NCI-H82 treated with DMSO at 0.1 percent for 48 hours (cell line): ENCODE measurements around the gene TSPAN32.

Experiments
- DNase-seq: peaks from one replicate; lab custom pipeline; 2025; ENCODE audit not compliant: unreplicated experiment; lab: John Stamatoyannopoulos, UW

Gene TSPAN32, protein sequence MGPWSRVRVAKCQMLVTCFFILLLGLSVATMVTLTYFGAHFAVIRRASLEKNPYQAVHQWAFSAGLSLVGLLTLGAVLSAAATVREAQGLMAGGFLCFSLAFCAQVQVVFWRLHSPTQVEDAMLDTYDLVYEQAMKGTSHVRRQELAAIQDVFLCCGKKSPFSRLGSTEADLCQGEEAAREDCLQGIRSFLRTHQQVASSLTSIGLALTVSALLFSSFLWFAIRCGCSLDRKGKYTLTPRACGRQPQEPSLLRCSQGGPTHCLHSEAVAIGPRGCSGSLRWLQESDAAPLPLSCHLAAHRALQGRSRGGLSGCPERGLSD

DNA sequence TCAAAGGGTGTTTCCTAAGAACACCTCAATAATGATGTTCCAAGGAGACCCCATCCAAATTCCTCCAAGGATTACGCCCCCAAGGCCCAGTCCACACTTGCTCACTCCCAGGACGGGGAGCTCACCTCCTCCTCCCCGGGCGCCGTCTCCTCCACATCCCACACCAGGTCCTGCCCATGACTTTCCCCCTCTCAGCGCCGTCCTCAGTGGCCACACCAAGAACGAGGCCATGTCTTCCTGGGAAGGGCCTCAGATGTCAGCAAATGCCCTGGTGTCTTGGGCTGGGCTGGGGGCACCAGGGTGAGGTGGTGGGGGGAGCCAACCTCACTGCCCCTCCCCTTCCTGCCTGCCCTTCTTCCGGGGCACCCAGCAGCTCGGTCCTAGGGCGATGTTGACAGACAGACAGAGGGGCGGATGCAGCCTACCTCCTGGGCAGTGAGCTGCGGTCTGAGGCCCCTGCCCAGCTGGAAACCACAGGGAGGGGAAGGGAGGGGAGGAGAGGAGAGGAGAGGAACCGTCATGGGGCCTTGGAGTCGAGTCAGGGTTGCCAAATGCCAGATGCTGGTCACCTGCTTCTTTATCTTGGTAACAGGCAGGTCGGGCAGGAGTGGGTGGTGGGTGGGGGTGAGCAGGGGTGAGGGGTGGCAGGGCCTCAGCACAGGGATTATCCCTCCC, at the start of gene TSPAN32, which contains the start of gene C11orf21:
TSS of gene TSPAN32 (plus strand) at position 383 of the 675 bp plus-strand sequence. CDS start at position 520, 137 bp downstream.
TSS of gene C11orf21 (minus strand) at position 288 of the 675 bp plus-strand sequence. CDS start at position 178, 110 bp downstream.
- DNase-seq = no peak

DNA sequence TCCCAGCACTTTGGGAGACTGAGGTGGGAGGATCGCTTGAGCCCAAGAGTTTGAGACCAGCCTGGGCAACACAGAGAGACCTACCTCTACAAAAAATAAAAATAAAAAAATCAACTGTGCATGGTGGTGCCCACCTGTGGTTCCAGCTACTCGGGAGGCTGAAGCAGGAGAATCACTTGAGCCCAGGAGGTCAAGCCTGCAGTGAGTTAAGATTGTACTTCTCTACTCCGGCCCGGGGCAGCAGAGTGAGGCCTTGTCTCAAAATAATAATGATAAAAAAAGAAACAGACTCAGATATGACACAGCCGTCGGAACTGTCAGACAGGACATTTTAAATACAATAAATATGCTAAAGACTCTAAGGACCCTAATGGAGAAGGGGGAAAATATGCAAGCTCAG, 49.8 kb upstream of the TSPAN32 start:
- DNase-seq = no peak

DNA sequence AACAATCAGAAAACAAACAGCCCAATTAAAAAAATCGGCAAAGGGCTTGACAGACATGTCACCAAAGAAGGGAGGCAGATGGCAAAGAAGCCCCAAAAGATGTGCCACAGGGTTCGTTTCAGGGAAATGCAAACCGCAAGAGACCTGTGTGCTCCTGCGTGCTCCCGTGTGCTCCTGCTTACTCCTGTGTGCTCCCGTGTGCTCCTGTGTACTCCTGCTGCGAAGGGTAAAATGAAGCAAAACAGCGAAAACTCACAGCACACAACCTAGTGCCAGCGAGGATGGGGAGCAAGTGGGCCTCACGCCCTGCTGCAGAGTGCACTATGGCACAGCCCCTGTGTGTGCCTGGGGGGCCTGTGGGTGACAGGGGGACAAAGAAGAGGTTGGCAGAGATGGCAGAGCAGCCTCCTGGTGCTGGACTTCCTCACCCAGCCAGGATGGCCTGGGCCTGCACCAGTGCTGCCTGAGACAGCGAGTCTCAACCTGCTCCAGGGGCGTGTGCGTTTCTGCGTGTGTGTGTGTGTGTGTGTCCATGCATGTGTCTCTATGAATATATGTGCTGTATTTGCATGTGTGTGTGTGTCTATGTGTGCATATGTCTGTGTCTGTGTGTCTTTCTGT, 45.4 kb upstream of the TSPAN32 start:
- no peak for DNase-seq

DNA sequence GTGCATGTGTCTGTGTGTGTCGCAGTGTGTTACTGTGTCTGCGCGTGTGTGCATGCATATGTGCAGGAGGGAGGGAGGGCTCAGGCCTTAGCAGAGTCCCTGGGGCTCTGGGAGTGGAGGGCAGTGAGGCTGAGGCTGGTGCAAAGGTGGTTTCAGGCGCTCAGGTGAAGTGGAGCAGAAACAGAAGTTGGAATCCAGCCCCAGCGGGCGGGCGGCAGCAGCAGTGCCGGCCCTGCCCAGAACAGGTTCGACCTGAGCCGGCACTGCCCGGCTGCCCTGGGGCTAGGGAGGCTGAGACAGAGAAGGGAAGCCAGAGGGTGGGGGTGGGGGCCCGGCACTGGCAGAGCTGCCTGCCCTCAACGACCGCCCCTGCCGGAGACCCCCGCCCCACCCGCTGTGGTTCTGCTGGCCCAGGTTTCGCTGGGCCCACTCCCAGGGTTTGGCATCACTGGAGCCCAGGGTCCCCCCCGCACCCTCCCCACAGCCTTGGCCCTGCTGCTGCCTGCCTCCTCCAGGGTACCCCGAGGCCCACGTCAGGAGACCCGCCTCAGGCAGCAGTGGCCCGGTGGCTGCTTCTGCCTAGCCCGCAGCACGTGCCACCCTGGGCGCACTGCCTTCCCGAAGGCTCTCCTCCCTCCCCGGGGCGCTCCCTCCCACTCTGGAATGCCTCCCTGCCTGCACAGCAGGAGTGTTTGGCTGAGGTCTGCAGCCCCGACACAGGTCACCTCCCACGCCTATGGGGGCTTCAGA, 44.7 kb upstream of the TSPAN32 start:
- no peak for DNase-seq

DNA sequence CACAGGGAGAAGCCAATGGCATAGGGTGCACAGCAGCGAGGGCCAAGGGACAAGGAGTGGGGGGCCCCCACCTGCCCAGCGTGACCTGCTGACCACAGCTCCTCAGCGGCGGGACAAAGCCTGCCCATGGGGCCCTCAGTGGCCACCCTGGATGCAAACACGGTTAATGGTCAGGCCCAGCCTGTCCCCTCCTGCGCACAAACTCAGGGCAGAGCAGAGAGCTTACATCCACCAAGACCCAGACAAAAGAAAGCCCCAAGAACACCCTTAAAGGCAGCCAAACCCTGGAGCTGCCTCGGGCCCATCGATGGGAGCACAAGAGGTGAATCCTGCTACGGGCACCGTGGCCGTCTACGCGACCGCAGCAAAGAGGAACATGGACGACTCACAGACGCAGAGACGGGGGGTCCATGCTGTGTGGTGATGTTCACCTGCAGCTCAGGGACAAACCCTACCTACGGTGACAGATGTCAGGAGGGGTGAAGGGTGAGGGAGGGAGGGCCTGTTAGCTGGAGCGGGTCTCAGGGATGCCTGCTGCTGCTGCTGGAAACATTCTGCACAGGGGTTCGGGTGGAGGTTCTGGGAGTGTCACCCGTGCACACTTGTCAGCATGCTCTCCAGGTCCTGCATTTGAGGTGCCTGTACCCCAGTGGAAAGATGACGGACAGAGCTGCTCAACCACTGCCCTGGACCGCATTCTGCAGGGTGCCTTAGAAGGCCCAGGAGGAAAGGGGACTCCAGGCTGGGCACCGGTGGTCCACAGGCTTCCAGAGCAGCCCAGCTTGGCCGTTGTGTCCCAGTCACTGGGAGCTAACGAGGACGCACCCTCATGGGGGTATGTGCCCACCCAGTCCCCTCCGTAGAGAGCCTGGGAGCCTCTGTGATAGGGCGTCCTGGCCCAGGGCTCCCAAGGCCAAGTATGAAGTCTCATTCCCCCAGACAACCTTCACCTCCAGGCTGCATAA, 43.0 kb upstream of the TSPAN32 start:
- no peak for DNase-seq

DNA sequence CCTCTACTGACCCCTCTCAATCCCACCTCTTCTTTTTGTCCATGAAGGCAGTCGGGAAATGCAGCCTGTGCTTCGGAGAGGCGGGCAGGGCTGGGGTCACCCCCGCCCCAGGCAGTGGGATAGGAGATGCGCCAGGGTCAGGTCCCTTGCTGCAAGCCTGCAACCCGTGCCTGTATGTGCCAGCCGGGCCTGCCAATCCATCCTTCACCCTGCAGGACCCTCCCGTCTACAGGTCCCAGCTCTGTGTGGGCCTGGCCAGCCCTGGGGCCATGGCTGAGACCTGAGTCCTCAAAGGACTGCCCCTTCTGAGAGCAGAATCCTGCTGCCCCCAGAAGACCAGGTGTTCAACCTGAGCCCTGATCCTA, 42.4 kb upstream of the TSPAN32 start:
- DNase-seq = no peak

DNA sequence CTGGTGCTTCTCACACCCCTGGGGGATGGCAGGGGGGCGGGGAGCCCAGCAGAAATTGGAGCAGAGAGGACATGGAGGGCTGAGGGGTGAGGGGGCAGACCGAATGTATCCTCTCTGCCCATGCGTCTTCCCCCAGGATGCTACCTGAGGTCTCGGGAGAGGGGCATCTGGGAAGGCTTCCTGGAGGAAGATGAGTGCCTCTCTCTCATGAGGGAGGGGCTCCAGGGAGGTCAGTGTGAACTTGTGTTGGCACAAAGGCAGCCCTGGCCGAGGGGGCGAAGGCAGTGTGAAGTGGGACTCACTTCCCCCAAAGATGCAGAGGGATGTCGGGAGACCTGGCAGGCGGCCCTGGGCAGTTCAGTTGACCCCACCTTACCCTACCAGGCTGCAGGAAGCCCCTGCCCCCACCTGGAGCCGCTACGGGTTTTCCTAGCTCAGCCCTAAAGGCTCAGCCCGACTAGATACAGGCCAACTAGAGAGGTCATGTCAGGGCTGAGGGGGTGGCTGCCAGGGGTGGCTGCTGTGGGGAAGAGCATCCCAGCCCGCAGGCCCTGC, 41.8 kb upstream of the TSPAN32 start:
- no peak for DNase-seq

DNA sequence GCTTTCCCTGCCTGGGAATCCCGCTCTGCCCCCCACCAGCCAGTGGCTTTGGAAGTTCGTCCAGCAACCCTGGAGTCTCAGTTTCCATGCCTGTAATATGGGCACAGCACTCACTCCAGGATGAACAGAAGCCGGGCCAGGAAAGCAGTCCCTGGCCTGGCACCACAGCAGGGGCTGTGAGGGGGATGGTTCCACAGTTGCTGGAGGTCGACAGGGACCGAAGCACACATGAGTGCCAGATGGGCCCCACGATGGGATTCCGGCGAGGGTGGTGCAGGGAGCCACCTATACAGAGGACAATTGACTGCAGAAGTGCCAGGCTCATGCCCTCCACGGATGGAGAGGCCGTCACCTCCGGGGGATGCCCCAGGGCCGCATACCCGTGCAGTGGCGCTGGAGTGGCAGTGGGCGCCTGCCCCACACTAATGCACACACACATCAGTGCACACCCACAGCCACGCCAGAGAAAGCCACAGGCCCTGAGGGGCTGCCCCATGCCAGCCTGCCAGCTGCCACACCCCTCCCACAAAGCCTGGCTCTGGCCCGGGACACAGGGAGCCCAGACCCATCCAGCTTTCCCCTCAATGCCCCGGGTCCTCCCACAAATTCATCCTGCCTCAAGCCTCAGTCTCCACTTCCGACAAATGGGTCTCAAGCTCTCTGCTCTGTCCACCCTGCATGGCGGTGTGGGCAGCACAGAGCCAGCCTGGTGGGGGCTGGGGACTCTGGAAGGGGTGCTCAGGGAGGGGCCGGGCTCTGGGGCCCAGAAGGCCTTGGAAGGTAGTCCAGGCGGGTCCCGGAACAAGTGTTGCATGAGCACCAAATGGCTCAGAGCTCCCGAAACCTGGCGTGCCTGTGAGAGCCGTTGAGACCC, 41.1 kb upstream of the TSPAN32 start:
- no peak for DNase-seq

DNA sequence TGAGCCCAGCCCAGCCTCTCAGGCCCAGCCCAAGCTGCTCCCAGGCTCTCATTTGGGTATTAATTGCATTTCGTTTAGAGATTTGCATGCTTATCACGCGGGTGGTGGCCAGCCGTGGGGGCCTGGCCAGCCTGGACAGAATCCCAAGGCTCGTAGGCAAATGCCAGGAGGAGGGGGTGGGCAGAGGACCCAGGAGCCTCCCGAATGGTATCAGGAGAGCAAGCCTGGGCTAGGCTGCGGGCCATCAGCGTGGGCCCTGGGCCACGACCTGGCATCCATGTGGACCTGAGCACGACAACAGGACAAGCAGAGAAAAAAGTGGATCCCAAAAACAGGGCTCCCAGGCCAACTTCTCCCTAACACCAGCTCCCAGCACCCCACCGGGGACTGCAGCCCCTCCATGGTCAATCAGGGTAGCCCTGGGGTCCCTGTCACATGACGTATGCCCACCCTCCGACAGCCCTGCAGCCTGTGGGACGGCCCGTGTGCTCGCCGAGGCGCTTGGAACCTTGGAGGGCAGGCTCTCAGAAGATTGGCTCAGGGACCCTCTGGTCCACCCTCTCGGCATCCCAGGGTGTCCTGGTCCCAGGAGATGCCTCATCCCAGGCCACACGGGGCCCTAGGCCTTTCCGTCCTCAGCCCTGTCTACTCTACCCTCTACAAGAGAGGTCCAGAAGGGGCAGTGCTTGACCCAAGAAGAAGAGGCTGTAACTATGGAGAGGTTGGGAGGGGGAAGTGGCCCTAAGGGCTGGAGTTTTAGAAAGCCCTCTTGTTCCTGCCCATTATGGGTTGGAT, 40.2 kb upstream of the TSPAN32 start:
- DNase-seq = no peak

DNA sequence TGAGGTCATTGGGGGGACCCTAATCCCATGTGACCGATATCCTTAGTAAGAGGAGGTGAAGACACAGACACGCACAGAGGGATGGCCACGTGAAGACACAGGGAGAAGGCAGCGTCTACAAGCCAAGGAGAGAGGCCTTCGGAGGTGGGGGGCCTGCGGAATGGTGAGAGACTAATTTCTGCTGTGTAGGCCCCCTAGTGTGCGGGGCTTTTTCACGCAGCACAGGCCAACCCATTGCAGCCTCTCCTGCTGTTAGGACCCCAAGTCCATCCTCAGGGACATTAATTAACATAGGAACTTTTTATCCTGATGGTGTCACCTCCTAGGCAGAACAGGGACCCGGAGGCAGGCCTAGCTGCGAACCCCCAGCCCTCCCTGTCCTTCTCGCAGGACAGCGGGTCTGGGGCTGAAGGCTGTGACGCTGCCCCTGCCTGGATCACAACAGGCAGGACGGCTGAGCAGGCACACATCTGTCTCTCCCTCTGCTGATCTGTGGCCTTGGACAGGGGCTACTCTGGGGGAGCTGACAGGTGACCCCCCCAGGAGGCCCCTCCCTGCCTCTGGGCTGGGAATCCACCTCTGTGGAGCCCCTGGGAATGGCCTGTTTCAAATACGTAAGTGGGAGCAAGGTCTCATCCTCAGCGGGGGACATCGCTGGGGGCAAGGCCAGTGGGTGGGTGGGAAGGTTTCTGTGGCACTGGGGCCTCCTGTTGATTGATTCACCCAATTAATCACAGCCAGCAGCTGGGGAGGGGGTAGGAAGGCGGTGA, 39.3 kb upstream of the TSPAN32 start:
- DNase-seq = no peak

DNA sequence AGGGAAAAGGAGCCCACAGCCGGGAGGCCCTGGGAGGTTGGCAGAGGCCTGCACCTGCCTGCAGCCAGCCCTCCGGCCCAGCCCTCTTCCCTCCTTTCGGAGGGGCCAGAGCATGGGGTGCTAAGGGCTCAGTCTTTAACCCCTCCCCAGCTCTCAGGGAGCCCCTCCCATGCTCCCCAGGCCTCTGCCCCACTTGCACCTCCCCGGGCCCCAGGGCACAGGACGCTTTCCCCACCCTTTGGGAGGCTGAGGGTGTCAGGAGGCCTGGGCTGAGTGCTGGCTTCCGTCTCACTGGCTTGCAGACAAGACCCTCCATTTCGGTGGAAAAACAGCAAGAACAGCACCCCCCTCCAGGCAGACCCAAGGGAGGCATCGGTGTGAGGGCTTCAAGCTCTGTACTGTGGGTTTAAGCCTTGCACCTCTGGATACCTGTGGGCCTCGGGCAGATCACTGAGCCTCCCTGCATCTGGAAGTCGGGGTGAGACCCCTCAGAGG, 38.7 kb upstream of the TSPAN32 start:
- DNase-seq = no peak

DNA sequence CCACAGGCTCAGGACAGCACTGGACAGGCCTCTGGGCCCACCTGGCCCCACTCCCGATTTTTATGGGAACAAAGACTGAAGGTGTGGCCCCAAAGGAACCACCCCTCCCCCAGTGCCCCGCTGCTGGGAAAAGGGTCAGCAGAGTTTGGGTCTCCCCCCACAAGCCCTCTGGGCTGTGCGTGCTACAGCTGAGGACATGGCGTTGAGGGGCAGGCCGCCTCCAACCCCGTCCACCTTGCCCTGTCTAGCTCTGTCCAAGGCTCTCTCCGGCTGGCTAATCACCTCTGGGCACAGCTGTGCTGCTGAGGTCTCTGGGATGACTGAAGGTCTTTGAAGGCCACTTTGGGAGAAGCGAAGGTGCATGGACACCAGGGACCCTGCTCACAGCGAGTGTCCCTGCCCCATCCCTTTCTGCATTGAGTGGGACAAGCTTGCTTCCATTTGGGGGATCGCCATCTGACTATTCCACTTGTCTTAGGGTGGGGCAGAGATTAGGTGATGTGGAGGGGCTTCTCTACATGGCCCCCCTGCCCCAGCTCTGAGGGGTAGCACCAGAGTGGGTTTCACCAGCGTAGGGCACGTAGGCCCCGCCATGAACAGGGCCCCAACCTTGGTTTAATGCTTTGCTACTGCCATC, 38.0 kb upstream of the TSPAN32 start:
- DNase-seq = no peak

DNA sequence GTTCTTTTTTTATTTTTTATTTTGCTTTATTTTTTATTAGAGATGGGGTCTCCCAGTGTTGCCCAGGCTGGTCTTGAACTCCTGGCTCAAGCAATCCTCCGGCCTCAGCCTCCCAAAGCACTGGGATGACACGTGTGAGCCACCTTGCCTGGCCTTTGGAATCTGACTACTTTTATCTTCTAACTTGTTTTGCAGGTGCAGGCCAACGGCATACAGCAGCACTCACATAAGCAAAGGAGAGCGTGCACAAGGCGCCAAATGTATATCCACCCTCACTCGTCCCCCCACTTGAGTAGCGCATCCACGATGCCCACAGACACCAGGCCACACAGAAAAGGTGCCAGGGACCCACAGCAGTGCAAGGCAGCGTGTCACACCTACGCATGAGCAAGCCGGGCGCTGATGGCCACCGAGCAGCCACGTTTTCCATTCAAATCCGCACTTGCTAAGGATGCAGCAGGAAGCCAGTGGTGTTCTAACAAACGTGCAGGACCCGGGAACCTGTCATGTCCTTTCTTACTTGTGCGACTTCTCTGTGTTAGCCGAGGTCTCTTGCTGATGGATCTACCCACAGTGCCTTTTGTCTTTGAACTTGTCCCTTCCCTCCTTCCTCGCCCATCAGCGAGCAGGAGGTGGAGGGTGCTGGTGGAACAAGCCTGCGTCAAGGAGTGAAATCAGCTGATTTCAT, 37.3 kb upstream of the TSPAN32 start:
- DNase-seq = no peak

DNA sequence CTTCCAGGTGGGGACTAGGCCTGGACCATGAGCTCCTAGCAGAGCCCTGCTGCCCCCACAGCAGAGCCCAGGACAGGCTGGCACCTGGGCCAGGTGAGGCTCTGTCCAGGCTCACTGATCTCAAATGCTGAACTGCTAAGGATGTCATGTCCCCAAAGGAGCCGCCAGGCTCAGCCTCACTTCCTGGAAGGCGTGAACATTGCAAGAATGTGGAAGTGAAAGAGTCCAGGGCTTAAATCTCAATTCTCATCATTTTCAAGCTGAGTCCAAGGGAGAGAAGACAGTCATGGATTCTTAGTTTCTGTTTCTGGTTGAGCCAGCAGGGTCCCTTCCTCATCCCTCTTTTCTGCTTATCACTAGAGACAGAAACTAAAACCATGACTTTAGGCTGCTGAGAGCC, 36.4 kb upstream of the TSPAN32 start:
- no peak for DNase-seq

DNA sequence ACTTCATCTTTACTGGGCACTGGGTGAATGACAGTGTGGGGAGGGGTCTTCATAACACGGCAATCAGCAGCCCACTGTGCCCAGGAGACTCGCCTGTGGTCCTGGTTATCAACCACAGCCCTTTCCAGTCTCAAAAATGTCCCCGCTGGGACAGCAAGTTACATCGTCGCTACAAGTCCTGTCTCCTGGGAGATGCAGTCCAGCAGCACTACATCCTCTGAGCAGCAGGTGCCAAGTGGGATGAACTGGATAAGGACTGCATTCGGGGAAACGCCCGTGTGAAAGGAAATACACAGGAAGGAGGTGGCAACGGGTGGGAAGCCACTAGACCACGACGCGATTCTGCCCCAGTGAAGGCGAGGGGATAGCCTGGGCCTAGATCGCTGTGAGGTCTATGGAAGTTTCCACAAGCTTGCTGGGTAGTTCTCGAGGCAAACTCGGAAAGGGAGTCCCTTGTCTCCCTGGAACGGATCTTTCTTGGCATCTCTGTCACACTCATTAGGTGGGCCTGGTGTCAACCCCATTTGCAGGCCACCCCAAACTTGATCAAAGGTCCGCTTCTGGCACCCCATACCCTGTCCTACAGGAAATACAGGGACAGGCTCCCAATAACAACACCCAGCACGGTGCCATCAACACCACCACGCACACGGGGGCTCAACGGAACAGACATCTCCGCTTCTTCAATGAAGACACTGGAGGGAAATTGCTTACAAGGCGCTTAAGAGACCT, 35.8 kb upstream of the TSPAN32 start:
- DNase-seq = no peak
